ENCODE results near the gene RNF145.

The RNF145 gene

DNA sequence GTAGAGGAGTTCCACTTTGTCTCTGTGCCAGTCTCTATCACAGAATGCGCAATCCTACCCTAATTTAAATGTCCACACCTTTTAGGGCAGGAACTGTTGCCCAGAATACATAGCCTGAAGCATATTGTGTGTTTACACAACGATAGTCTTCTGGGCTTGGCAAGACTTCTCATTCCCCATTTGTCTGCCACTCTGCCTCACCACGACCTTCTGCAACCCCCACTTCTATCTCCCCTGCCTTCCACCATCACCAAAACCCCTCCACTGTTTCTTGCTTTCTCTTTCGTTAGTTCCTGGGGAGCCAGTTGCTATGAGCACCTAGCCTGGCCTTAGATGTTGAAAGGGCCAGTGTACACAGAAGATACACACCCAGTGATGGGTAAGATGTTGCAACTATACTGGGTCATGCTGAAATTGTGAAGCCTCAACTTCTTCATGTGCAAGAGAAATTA lies 883 bp upstream of the RNF145 start:
- H3K36me3 Mint-ChIP-seq (ENCODE audit: low read depth): no peaks in the 10 kb centered on the region
- H3K9me3 Mint-ChIP-seq: no peaks in the 10 kb centered on the region
- H3K4me3 Mint-ChIP-seq: peak overlapping the region; percentile 93 to 97 (median 95)
- no peaks in the 10 kb centered on the region for H3K27me3 Mint-ChIP-seq (ENCODE audit: low read depth)
- H3K27ac Mint-ChIP-seq: peak overlapping the region; percentile 83 to 96 (median 96)
- peaks cover 34% of the 10 kb centered on the region for H3K4me1 Mint-ChIP-seq
- TF ChIP-seq, protein P1, sequence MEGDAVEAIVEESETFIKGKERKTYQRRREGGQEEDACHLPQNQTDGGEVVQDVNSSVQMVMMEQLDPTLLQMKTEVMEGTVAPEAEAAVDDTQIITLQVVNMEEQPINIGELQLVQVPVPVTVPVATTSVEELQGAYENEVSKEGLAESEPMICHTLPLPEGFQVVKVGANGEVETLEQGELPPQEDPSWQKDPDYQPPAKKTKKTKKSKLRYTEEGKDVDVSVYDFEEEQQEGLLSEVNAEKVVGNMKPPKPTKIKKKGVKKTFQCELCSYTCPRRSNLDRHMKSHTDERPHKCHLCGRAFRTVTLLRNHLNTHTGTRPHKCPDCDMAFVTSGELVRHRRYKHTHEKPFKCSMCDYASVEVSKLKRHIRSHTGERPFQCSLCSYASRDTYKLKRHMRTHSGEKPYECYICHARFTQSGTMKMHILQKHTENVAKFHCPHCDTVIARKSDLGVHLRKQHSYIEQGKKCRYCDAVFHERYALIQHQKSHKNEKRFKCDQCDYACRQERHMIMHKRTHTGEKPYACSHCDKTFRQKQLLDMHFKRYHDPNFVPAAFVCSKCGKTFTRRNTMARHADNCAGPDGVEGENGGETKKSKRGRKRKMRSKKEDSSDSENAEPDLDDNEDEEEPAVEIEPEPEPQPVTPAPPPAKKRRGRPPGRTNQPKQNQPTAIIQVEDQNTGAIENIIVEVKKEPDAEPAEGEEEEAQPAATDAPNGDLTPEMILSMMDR (IDR thresholded peaks at IDR 0.05; ENCODE audit: unreplicated experiment in 3 of 3): no peak

DNA sequence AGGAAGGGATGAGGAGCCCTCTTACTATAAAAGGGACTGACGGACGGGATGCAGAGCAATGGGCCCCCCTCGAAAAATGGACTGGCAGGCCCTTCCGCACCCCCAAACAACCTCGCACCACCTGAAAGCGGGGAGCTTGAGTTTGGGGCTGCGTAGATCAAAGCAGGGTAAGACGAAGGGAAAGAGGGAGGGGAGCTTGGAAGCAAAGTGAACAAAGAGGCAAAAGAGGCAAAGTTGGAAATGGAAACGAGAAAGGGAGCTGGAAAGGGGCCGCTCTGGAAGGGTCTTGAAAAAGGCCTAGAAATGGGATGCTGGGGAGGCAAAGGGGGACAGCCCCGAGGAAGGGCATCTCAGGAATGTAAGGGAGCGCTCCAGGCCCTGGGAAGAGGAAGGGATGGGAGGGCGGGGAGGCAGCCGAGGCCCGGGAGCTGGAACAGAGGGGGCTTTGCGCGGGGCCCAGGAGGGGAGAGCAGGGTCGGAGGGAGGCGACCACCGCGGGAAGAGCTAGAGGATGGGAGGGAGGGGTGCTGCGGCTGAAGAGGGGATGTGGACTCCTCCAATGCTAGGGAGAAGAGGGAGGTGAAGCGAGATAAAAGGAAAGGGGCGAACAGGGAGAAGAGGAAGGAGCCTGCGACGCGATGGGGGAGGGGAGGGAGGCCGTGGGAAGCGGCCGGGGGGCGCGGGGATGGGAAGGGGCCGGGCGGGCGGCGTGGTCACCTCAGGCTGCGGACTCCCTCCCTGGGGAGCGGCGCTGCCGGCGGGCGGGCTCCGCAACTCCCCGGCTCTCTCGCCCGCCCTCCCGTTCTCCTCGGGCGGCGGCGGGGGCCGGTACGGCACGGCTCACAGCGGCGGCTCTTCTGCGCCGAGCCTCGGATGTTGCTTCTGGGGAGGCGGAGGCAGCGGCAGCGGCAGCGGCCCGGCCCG lies 577 bp downstream of the RNF145 start:
- Mint-ChIP-seq H3K36me3 (ENCODE audit: low read depth) (no peaks in the 10 kb centered on the region), H3K4me1 (peaks cover 44% of the 10 kb centered on the region), H3K4me3 (peak overlapping the region; percentile 91 to 97 (median 92)), H3K27me3 (ENCODE audit: low read depth) (no peaks in the 10 kb centered on the region), H3K9me3 (no peaks in the 10 kb centered on the region), H3K27ac (peak overlapping the region; percentile 98 to 99 (median 98))
- TF ChIP-seq, protein P1 (IDR thresholded peaks at IDR 0.05; ENCODE audit: unreplicated experiment in 3 of 3): no peak

DNA sequence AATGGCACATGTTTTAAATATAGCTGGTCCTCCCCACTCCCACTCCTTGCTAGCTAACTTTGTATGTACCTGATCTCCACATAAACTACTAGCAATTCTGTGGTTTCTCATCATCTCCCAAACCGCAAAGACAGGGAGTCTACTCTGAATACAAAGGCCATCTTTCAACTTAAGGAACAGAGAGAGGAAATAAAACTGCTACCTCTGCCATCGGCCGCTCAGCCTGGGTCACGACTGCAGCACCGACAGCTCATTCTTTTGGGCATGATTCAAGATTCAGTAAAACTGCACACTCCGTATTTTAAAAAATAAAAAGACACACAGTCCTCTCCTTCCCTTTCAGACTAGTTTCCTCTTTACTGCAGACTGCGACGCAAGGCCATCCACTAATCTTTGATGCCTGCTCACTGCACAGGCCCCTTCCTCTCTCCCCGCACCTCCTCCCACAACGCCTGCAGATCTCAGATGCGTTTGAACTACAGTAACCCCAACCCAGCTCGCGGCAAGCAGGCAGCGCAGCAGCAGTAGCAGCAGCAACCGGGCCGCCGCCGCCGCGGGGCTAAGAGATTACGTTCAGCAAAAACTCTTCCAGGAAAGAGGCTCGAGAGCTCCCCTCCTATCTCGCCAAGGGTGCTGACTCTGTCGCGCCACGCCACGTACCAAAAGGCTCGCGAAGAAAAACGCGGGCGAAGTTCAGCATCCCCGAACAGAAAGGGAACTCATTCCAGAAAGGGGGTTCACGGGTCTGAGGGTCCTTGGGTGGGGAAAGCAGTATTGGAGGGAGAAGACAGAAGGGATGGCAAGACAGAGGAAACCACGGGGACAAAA lies 1.5 kb downstream of the RNF145 start:
- H3K4me1 Mint-ChIP-seq: peaks cover 50% of the 10 kb centered on the region
- H3K27ac Mint-ChIP-seq: peak overlapping the region; percentile 98 to 99 (median 98)
- H3K9me3 Mint-ChIP-seq: no peaks in the 10 kb centered on the region
- H3K36me3 Mint-ChIP-seq (ENCODE audit: low read depth): peaks cover 4% of the 10 kb centered on the region
- peak overlapping the region; percentile 91 to 97 (median 92) for H3K4me3 Mint-ChIP-seq
- TF ChIP-seq, protein P1 (IDR thresholded peaks at IDR 0.05; ENCODE audit: unreplicated experiment in 3 of 3): no peak
- no peaks in the 10 kb centered on the region for H3K27me3 Mint-ChIP-seq (ENCODE audit: low read depth)

DNA sequence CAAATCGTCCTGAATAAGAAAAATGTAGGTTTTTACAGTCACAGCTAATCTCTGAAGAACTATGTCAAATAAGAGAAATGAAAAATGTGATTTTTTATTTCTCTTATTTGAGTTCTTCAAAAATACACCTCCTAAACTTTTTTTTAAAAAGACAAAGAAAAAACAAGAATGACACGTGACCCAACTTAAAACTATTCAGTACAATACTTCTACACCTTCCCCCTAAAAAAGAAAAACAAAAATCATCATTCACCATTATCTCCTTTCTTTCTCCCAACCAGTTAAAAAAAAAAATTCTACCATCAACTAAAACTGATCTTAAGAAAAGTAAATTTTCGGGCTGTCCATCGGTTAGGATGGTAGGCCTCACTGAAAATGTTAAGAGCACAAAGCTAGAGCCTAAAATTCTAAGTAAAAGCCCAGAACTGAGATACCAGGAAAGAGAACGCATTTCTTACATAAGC lies 2.1 kb downstream of the RNF145 start:
- Mint-ChIP-seq H3K4me3 (peak overlapping the region; percentile 91 to 97 (median 92)), H3K27ac (peak overlapping the region; percentile 98 to 99 (median 98)), H3K27me3 (ENCODE audit: low read depth) (no peaks in the 10 kb centered on the region), H3K4me1 (peaks cover 51% of the 10 kb centered on the region), H3K36me3 (ENCODE audit: low read depth) (peaks cover 10% of the 10 kb centered on the region), H3K9me3 (no peaks in the 10 kb centered on the region)
- TF ChIP-seq, protein P1 (IDR thresholded peaks at IDR 0.05; ENCODE audit: unreplicated experiment in 3 of 3): no peak

DNA sequence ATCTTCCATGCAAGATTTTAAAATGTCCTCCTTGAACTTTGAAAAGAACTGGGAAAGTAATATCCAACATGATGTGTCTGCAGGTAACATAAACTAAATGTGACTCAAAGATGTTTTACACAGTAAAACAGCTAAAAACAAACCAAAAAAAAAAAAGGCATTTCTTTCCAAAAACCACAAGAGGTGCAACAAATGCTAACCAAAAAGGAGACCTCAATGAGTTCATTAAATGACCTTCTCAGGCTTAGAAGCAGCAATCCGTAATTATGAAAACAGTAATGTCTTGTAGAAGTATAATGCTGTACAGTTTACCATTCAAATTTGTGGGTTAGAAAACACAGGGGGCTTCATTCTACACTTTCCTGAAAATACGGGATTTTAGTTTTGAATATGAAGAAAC lies 2.5 kb downstream of the RNF145 start:
- Mint-ChIP-seq H3K27ac (peak overlapping the region; percentile 98 to 99 (median 98)), H3K9me3 (no peaks in the 10 kb centered on the region), H3K27me3 (ENCODE audit: low read depth) (no peaks in the 10 kb centered on the region), H3K36me3 (ENCODE audit: low read depth) (peaks cover 11% of the 10 kb centered on the region), H3K4me1 (peaks cover 51% of the 10 kb centered on the region), H3K4me3 (peak overlapping the region; percentile 91 to 97 (median 92))
- TF ChIP-seq, protein P1 (IDR thresholded peaks at IDR 0.05; ENCODE audit: unreplicated experiment in 3 of 3): no peak

Measured in nephron (organoid).